Measurements from ENCODE around the gene ANKRD2.

DNA sequence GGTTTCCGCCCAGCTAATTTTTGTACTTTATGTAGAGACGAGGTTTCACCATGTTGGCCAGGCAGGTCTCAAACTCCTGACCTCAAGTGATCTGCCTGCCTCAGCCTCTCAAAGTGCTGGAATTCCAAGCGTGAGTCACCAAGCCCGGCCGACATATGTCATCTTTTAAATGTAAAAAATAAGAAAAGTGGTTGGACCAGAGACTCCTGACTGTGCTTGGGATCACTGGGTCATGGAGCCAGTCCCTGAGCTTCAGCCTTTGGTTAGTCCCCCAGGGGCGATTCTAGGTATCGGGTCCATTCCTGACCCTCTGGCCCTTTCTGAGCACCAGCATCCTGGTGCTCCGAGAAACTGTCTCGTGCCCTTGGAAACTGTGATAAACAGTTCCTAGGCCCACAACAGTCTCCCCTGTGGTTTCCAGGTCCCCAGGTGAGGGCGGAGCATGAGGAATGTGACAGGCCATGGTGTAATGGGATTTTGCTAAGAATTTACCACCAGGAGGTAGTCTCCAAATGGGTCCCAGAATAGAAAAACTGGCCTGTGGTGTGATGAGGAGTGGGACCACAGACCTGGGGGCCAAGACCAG lies 41.1 kb upstream of the ANKRD2 start:
- no peak for TF ChIP-seq CTCF (IDR thresholded peaks at IDR 0.05; ENCODE audit: insufficient read depth, low read length, poor library complexity, severe bottlenecking)
- TF ChIP-seq EZH2phosphoT487 (conservative IDR thresholded peaks at IDR 0.05; ENCODE audit: low read length): no peak

Data from SU-DHL-6 (cell line).